GM21825 (cell line): ENCODE results near the gene MEMO1.
"Not testable (repeated sequence)": the region's sequence is repeated elsewhere in the genome, so short reads cannot be mapped to it uniquely, and the experiment has no call there.

Source experiments
- ATAC-seq: cut with Tn5 transposase; IDR thresholded peaks from one replicate; pipeline ENCODE4 v1.9.1; 2021; ENCODE audit warnings: mild to moderate bottlenecking, moderate library complexity; ENCODE audit not compliant: unreplicated experiment

Gene MEMO1

DNA sequence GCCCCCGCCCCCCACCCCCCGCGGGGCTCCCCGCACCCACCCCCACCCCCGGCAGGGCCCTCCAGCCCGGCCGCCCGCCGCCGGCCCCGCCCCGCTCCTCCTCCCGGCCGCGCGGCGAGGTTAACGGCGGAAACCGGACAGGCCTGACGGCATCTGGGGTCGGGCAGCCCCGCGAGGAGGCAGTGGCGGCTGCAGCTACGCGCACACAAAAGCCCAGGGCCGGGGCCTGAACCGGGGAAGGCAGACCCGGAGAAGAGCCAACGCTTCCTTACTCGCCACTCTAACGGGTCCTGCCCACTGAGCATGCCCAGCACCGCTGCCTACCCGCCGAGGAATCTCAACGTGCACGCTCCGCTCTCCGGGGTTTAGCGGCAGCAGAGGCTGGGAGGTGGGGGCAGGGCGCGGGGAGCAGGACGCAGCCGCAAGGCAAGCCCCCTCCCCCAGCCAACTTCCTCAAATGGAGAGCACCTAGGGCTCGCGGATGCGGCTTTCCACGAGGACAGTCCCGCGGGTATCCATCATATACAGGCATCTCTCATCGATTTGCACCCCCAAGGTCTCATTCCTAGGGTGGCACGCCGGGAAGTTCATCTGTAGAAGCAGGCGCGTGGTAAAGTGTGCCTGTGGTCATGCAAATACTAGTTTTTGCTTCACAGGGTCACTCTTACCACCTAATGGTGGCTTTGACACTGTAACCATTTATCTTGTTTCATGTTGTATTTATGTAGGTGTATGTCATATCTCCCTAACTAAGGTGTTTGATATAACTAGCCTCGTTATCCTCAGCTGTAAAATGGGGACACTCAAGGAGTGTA is at the start of gene MEMO1:
Gene MEMO1, minus strand, starts transcription at position 339 of the 815 bp plus-strand sequence. CDS start 761 bp downstream, outside the sequence.
- ATAC-seq = peak; percentile 57

DNA sequence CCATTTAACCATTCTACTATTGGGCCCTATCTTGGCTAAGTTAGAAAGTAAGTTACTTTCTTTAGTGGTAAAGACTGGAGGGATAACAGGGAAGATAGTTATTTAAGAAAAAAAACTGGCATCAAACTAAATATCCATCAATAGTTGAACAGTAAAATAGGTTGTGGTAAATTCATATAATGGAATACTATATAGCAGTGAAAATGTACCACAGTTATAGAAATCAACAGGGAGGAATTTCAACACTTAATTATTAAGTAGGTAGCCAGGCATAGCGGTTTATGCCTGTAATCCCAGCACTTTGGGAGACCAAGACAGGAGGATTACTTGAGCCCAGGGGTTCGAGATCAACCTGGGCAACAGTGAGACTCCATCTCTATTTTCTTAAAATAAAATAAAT is 49.5 kb upstream of the MEMO1 start:
- no peak for ATAC-seq

- ATAC-seq = no peak
These were observed 47.3 kb upstream of the MEMO1 start for GRCh38 chr2:32058130-32058529.

- not testable (repeated sequence) for ATAC-seq
These were observed 43.8 kb upstream of the MEMO1 start for GRCh38 chr2:32054583-32054982.

GRCh38 chr2:32051836-32052439 is 41.1 kb upstream of the MEMO1 start:
- ATAC-seq = no peak

DNA sequence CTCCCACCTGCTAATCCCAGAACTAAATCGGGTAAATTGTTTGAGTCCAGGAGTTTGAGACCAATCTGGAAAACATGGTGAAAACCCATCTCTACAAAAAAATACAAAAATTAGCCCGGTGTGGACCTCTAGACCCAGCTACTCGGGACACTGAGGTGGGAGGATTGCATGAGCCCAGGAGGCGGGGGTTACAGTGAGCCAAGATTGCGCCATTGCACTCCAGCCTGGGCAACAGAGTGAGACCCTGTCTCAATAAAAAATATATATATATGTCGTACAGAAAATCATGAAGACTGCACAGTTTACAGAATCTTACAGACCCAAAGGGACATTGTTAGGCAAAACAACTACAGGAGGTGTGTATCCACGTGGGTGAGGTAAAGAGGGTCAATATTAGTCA is 32.8 kb upstream of the MEMO1 start:
- no peak for ATAC-seq

DNA sequence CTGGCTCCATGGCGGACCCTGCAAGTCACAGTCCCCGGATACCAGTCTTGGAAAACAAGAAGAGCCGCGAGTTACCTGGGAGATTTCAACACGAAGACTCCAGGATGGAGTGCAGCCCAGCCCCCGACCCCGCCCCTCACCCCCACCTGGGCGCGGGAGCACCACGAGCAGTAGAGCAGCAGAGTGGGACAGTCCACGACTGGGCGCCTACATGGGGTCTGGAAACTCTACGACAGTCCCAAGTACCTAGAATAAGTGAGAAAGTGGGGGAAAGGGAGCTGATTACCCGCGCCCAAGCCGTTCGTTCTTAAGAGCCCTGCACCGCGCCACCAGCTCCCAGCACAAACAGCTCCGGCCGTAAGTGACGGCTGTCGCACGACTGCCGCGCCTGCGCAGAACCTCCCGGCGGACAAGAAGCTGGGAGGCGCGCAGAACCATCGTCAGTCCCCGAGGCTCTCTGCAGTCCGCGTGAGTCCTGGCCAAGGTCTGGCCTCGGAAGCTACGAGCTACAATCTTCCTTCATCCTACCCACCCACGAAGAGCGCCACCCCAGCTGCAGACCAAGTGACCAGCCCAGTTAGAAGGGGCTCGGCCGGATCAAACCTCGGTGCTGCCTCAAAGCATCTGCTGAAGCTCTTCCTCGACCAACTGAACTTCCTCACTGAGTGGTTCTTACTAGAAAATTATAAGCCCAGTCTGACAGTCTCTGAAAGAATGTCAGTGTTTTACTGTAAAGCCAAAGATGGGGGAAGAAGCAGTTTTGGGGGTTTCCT is 28.8 kb upstream of the MEMO1 start, which contains the start of gene DPY30:
Gene DPY30, minus strand, starts transcription at position 359 of the 773 bp plus-strand sequence. Its CDS starts 349 bp downstream, at position 10.
- ATAC-seq = peak; percentile 91

DNA sequence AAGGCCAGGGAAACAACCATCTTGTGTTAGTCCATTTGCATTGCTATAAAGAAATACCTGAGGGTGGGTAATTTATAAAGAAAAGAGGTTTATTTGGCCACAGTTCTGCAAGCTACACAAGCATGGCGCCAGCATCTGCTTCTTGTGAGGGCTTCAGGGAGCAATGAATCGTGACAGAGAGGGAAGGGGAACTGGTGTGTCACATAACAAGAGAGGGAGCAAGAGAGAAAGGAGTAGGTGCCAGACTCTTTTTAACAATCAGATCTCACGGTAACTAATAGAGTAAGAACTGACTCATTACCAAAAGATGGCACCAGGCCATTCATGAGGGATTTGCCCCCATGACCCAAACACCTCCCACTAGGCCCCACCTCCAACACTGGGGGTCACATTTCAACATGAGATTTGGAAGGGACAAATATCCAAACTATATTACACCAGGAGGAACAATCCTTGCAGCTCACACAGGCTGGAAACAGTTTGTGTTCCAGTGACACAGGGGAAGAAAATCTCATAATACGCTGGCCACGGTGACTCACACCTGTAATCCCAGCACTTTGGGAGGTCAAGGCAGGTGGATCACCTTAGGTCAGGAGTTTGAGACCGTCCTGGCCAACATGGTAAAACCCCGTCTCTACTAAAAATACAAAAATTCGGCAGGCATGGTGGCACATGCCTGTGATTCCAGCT is 23.5 kb upstream of the MEMO1 start:
- ATAC-seq = not testable (repeated sequence)

- not testable (repeated sequence) for ATAC-seq
These were observed 8.1 kb upstream of the MEMO1 start for GRCh38 chr2:32018789-32019482.

GRCh38 chr2:32012872-32013271 is 2.1 kb upstream of the MEMO1 start:
- no peak for ATAC-seq

DNA sequence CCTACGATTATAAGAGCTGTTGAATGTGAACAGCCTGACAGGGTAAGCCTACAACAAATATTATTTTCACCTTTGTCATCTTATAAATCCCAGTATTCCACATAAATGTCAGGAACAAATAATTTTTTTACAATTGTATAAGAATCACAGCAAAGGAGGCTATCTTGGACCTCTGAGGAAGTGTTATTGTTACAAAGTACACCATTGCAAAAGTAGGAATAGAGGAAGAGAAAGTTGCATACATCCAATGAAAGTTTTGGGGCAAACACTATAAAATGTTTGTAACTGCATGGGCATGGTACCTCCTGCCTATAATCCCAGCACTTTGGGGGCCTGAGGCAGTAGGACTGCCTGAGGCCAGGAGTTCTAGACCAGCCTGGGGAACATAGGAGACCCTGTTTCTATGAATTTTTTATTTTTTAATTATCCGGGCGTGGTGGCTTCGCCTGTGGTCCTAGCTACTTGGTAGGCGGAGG is 715 bp upstream of the MEMO1 start:
- ATAC-seq = no peak

DNA sequence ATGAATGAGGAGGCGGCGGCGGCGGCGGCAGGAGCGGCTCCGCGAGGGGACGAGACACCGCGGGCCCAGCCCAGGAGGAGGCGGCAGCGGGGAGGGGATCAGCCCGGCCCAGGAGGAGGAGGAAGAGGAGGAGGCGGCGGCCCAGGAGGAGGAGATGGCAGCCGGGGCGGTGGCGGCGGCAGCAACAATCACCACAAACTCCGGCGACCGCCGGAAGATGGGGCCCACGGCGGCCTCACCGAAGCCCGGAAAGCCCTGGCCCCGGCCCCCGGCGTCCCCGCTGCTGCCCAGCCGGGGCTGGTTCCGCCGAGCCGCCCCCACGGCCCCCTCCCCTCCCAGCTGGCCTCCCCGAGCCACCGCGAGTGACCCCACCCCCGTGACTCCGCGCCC is 533 bp downstream of the MEMO1 start:
- peak; percentile 41 for ATAC-seq

- peak; percentile 23 for ATAC-seq
These were observed 1.1 kb downstream of the MEMO1 start for GRCh38 chr2:32009516-32010256.

GRCh38 chr2:32008805-32009515 is 1.8 kb downstream of the MEMO1 start:
- no peak for ATAC-seq

DNA sequence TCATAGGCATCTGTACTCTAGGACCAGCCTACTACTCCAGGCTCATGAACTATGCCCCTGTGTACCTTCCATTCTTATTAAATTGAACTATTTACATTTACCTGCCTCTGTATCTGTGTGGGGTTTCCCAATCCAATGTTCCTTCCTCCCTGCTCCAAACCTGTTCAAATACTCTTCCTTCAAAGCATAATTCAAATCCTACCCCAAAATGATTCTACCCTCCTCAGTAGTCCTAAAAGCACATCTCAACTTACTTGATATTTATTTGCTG is 3.8 kb downstream of the MEMO1 start:
- no peak for ATAC-seq

DNA sequence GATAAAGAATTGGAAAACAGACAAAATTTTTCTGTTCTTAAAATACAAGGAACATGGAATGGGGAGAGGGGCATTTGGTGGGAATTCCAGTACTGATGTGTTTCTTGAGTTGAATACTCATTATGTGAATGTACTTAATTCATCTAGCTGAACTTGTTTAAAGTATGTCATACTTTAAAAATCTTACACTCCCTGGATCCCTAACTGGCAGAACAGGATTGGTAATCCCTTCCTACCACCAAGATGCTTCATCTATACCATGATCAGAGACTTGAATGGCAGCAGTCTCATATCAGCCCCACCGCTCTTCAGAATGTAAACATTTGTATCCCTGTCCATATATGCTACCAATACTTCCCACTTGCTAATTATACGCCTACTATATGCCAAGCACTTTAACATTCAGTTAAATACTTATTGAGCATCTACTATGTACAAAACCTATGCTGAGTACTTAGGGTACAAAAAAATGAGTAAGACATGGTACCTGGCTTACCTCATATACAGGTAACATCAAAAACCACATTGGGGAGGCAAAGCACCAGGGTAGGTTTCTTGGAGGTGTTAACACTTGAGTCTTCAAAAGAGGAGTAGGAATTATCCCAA is 5.3 kb downstream of the MEMO1 start:
- no peak for ATAC-seq

DNA sequence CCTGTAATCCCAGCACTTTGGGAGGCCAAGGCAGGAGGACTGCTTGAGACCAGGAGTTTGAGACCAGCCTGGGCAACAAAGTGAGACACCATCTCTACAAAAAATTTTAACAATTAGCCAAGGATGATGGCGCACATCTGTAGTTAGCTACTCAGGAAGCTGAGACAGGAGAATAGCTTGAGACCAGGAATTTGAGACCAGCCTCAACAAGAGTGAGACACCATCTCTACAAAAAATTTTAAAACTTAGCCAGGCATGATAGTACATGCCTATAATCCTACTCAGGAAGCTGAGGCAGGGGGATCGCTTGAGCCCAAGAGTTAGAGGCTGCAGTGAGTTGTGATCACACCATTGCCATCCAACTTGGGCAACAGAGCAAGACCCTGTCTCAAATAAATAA is 7.0 kb downstream of the MEMO1 start:
- ATAC-seq = no peak

- no peak for ATAC-seq
These were observed 8.4 kb downstream of the MEMO1 start for GRCh38 chr2:32002406-32002805.

DNA sequence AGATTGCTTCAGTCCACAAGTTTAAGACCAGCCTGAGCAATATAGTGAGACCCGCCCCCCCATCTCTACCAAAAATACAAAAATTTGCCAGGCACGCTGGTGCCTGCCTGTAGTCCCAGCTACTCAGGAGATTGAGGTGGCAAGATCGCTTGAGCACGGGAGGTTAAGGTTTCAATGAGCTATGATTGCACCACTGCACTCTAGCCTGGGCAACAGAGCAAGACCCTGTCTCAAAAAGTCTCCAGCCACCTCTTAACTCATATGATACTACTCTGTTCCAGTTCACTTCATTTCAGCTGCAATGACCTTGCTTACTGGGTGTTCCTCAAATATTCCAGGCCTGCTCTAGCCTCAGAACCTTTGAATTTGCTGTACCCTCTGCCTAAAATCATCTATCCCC is 11.4 kb downstream of the MEMO1 start:
- ATAC-seq = no peak
